ENCODE data around the gene KCNB1. TPM values are rescaled to one million over a fixed set of nuclear protein-coding genes. Genes with fewer than 3 reads are reported as not detected.

KCNB1 gene
- total and polyA plus RNA-seq, 4 donors = under 0.01 to 3.4 (median 1.4) TPM

- H3K36me3 ChIP-seq (ENCODE audit: control insufficient read depth in 4 of 4, insufficient read depth in 3 of 4, low read depth in 1 of 4, low read length in 3 of 4) = no peaks in the 10 kb centered on the region
- TF ChIP-seq CTCF (IDR thresholded peaks at IDR 0.05; ENCODE audit: low read depth, low read length, missing input control) (peak; percentile 50), GABPA (IDR thresholded peaks at IDR 0.05 in 1 of 2, conservative IDR thresholded peaks at IDR 0.05 in 1 of 2) (no peak), RAD21 (IDR thresholded peaks at IDR 0.05) (peak; percentile 60 to 75)
- H3K4me1 ChIP-seq (ENCODE audit: control insufficient read depth in 4 of 4, insufficient read depth in 4 of 4, low read length in 3 of 4) = peaks cover 3 to 8% (median 8%) of the 10 kb centered on the region in 4 donors
- no peaks in the 10 kb centered on the region for H3K27me3 ChIP-seq (ENCODE audit: control insufficient read depth in 4 of 4, insufficient read depth in 4 of 4, low read length in 3 of 4)
- no peak overlapping the region for H3K4me3 ChIP-seq (ENCODE audit: low read depth in 1 of 3, low read length in 3 of 3)
- WGBS = 57% methylated on average over 16 of the region's 16 CpGs
- peak; percentile 82 for DNase-seq (ENCODE audit: low spot score)
- no peak overlapping the region for H3K9ac ChIP-seq (ENCODE audit: low read depth in 1 of 2, low read length in 2 of 2)
- H3K9me3 ChIP-seq (ENCODE audit: control insufficient read depth in 4 of 4, low read length in 3 of 4) = no peaks in the 10 kb centered on the region
- no peak overlapping the region for H3K27ac ChIP-seq (ENCODE audit: low read depth in 1 of 2, low read length in 2 of 2)
These were observed 97.7 kb downstream of the KCNB1 start for GRCh38 chr20:49384437-49385434.

DNA sequence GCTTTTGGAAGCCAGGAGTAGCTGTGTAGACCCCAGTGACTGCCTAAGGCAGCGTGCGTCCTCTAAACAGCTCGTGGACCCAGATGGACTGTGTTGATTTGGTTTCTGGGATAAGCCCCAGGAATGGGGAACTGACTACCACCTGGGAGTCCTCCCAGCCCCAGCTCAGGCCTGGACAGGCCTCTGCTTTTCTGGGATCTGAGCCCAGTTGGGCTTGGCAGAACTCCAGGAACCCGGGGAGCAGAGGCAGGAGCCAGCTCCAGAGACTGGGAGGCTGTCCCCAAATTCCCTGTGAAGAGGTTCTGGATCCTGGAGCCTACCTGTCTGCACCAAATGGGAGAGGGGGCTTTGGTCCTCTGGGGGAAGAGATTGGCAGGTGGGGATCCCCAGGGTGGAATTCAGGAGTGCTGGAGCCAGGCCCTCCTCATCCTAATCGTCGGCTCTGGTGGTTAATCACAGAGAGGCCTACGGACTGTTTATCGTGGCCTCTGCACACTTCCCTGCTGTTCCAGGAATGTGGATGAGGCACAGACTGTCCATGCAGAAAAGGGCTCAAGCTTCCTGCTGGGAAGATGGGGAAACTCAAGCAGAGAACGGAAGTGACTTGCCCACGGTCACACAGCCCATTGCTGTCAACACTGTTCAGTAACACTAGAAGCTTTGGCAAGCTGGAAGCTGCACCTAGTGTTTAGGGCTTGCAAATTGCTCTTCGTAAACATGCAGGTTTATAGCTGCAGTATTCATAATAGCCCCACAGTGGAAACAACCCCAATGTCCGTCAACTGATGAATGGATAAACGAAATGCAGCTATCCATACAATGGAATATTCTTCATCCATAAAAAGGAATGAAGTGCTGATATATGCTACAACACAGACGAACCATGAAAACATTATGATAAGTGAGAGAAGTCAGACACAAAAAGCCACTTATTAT, 100.6 kb downstream of the KCNB1 start:
- H3K27ac ChIP-seq (ENCODE audit: low read depth in 1 of 2, low read length in 2 of 2) = peak overlapping the region in 1 of 2 donors; percentile 7
- WGBS = 53% methylated on average over 14 of the region's 14 CpGs

More for the DNA sequence above, 100.6 kb downstream of the KCNB1 start:
- H3K9ac ChIP-seq (ENCODE audit: low read depth in 1 of 2, low read length in 2 of 2) = no peak overlapping the region
- H3K27me3 ChIP-seq (ENCODE audit: control insufficient read depth in 4 of 4, insufficient read depth in 4 of 4, low read length in 3 of 4) = no peaks in the 10 kb centered on the region
- H3K9me3 ChIP-seq (ENCODE audit: control insufficient read depth in 4 of 4, low read length in 3 of 4) = no peaks in the 10 kb centered on the region
- TF ChIP-seq RAD21 (IDR thresholded peaks at IDR 0.05) = peak; percentile 55 to 66
- TF ChIP-seq HNF4A (conservative IDR thresholded peaks at IDR 0.05) = peak; percentile 36 to 67
- no peak for TF ChIP-seq FOXA2 (IDR thresholded peaks at IDR 0.05)
- TF ChIP-seq GABPA (IDR thresholded peaks at IDR 0.05 in 1 of 2, conservative IDR thresholded peaks at IDR 0.05 in 1 of 2) = no peak
- no peak for TF ChIP-seq TAF1 (conservative IDR thresholded peaks at IDR 0.05)
- TF ChIP-seq, protein P1, sequence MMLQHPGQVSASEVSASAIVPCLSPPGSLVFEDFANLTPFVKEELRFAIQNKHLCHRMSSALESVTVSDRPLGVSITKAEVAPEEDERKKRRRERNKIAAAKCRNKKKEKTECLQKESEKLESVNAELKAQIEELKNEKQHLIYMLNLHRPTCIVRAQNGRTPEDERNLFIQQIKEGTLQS (IDR thresholded peaks at IDR 0.05) = no peak
- TF ChIP-seq CTCF (IDR thresholded peaks at IDR 0.05; ENCODE audit: low read depth, low read length, missing input control) = no peak
- TF ChIP-seq, protein P2, sequence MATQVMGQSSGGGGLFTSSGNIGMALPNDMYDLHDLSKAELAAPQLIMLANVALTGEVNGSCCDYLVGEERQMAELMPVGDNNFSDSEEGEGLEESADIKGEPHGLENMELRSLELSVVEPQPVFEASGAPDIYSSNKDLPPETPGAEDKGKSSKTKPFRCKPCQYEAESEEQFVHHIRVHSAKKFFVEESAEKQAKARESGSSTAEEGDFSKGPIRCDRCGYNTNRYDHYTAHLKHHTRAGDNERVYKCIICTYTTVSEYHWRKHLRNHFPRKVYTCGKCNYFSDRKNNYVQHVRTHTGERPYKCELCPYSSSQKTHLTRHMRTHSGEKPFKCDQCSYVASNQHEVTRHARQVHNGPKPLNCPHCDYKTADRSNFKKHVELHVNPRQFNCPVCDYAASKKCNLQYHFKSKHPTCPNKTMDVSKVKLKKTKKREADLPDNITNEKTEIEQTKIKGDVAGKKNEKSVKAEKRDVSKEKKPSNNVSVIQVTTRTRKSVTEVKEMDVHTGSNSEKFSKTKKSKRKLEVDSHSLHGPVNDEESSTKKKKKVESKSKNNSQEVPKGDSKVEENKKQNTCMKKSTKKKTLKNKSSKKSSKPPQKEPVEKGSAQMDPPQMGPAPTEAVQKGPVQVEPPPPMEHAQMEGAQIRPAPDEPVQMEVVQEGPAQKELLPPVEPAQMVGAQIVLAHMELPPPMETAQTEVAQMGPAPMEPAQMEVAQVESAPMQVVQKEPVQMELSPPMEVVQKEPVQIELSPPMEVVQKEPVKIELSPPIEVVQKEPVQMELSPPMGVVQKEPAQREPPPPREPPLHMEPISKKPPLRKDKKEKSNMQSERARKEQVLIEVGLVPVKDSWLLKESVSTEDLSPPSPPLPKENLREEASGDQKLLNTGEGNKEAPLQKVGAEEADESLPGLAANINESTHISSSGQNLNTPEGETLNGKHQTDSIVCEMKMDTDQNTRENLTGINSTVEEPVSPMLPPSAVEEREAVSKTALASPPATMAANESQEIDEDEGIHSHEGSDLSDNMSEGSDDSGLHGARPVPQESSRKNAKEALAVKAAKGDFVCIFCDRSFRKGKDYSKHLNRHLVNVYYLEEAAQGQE (IDR thresholded peaks at IDR 0.05) = peak; percentile 41
- TF ChIP-seq ZBTB33 (IDR thresholded peaks at IDR 0.05) = no peak
- TF ChIP-seq EGR1 (IDR thresholded peaks at IDR 0.05; ENCODE audit: low read depth in 2 of 2) = no peak
- peak; percentile 43 to 70 for TF ChIP-seq RXRA (IDR thresholded peaks at IDR 0.05)
- TF ChIP-seq NR2F2 (IDR thresholded peaks at IDR 0.05) = no peak
- H3K4me3 ChIP-seq (ENCODE audit: low read depth in 1 of 3, low read length in 3 of 3) = no peak overlapping the region
- no peak for DNase-seq (ENCODE audit: low spot score)
- H3K36me3 ChIP-seq (ENCODE audit: control insufficient read depth in 4 of 4, insufficient read depth in 3 of 4, low read depth in 1 of 4, low read length in 3 of 4) = no peaks in the 10 kb centered on the region
- H3K4me1 ChIP-seq (ENCODE audit: control insufficient read depth in 4 of 4, insufficient read depth in 4 of 4, low read length in 3 of 4) = peaks cover 3 to 8% (median 8%) of the 10 kb centered on the region in 4 donors
